DOHH2 (cell line): ENCODE results near the gene MADCAM1.
"Not testable (repeated sequence)": the region's sequence is repeated elsewhere in the genome, so short reads cannot be mapped to it uniquely, and the experiment has no call there.

Experiments used
- H3F3A ChIP-seq: fragments of 200-600 bp; sonication (generic), shearing (Covaris generic); 2 replicates; pipeline ENCODE4 v1.6.0; 2016; ENCODE audit warnings: antibody characterized with exemption, mild to moderate bottlenecking; ENCODE audit not compliant: control insufficient read depth, insufficient read depth
- H3K27ac ChIP-seq: fragments of 200-600 bp; sonication (generic); 2 replicates; pipeline ENCODE4 v1.5.1; 2014; ENCODE audit warnings: low read depth, mild to moderate bottlenecking, low read length, moderate library complexity
- H3K27me3 ChIP-seq: fragments of 200-600 bp; sonication (generic); 2 replicates; pipeline ENCODE4 v1.6.1; 2014; ENCODE audit warnings: mild to moderate bottlenecking, low read length, mixed read lengths; ENCODE audit not compliant: control insufficient read depth
- H3K36me3 ChIP-seq: fragments of 200-600 bp; sonication (generic); 2 replicates; pipeline ENCODE4 v1.6.1; 2014; ENCODE audit warnings: mild to moderate bottlenecking, low read length, moderate library complexity, mixed read lengths; ENCODE audit not compliant: control insufficient read depth
- H3K4me1 ChIP-seq: fragments of 200-600 bp; sonication (generic); 2 replicates; pipeline ENCODE4 v1.6.1; 2014; ENCODE audit warnings: mild to moderate bottlenecking, low read length, mixed read lengths; ENCODE audit not compliant: control insufficient read depth
- H3K4me2 ChIP-seq: fragments of 200-600 bp; sonication (generic); 2 replicates; pipeline ENCODE4 v1.6.0; 2014; ENCODE audit warnings: mild to moderate bottlenecking, low read length, moderate library complexity
- H3K4me3 ChIP-seq: fragments of 200-600 bp; sonication (generic); 2 replicates; pipeline ENCODE4 v1.5.1; 2014; ENCODE audit warnings: mild to moderate bottlenecking, low read length, mixed read lengths
- H3K79me2 ChIP-seq: fragments of 200-600 bp; sonication (generic); 2 replicates; pipeline ENCODE4 v1.6.1; 2014; ENCODE audit warnings: mild to moderate bottlenecking, low read length, mixed read lengths; ENCODE audit not compliant: control insufficient read depth
- H3K9me2 ChIP-seq: fragments of 200-600 bp; sonication (generic); replicated peaks from 2 replicates; pipeline ENCODE4 v1.6.1; 2014; ENCODE audit warnings: mild to moderate bottlenecking, low read length, mixed read lengths; ENCODE audit not compliant: control insufficient read depth
- H3K9me3 ChIP-seq: fragments of 200-600 bp; sonication (generic); 2 replicates; pipeline ENCODE4 v1.6.1; 2014; ENCODE audit warnings: antibody characterized with exemption, low read length, mixed read lengths; ENCODE audit not compliant: control insufficient read depth, insufficient read depth
- H4K20me1 ChIP-seq: fragments of 200-600 bp; sonication (generic); 2 replicates; pipeline ENCODE4 v1.6.0; 2014; ENCODE audit warnings: low read depth, mild to moderate bottlenecking, antibody characterized with exemption, low read length, moderate library complexity; ENCODE audit not compliant: control insufficient read depth, insufficient read depth
- CTCF ChIP-seq: fragments of 200-600 bp; sonication (generic); IDR thresholded peaks from one replicate; pipeline ENCODE4 v1.5.1; 2014; ENCODE audit warnings: antibody characterized with exemption, mild to moderate bottlenecking, low read depth, low read length; ENCODE audit not compliant: poor library complexity, severe bottlenecking
- EZH2phosphoT487 ChIP-seq: fragments of 200-600 bp; sonication (generic); IDR thresholded peaks from 2 replicates; pipeline ENCODE4 v1.6.1; 2017; ENCODE audit warnings: borderline replicate concordance, mild to moderate bottlenecking, antibody characterized with exemption, low read length, moderate library complexity, mixed read lengths

MADCAM1 gene

DNA sequence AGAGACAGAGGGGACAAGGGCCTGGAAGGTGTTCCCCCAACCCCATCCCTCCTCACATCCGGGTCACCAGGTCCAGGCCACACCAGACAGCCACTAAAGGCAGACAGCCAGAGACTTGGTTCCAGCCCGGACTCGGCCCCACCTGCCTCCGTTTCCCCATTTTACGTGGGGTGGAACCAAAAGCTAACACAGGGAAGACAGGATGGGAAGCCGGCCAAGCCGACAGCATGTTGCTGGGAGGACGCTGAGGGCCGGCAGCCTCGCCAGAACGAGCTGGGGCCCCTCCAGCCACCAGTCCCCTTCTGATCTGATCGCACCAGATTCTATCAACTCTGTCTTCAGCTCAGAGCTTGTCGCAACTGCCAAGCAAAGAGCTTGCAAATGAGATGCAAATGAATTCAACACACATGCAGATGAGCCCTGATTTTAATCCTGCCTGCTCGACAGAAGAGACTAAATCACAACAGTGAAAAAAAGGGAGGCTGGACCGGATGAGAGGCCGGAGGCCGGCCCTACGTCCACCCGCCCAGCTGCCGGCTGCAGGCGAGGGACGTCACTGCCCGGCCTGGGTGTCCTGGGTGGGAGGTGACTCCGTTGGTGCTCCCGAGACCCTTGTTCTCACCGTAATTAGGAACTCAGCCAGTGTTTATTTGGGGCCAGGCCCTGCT, 17.9 kb upstream of the MADCAM1 start:
- Histone ChIP-seq H3K27ac (no peak overlapping the region), H3K79me2 (no peaks in the 10 kb centered on the region), H3K4me3 (no peak overlapping the region), H3F3A (peaks cover 21% of the 10 kb centered on the region), H4K20me1 (no peaks in the 10 kb centered on the region), H3K9me2 (no peaks in the 10 kb centered on the region), H3K27me3 (no peaks in the 10 kb centered on the region), H3K4me1 (no peaks in the 10 kb centered on the region), H3K4me2 (no peak overlapping the region), H3K36me3 (no peaks in the 10 kb centered on the region), H3K9me3 (peaks cover 27% of the 10 kb centered on the region)
- TF ChIP-seq EZH2phosphoT487, result no peak
- TF ChIP-seq CTCF, result no peak

DNA sequence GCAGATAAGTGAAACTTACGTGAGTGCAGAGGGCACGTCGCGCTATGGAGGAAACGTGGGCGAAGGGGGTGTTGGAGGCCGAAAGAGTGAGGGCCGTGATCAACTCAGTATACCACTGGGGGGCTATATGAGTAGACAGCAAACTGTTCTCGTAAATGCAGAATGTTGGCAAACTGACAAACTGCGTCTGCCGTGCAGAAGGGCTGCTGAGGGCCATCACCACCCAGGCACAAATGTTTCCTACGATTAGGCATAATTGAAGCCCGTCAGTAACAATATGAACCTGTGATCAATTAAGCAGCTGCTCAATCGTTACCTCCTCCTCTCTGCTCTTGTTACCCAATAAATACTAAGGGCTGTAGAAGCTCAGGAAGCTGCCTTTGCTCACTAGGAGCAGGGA, 17.3 kb upstream of the MADCAM1 start:
- Histone ChIP-seq H3K27ac (no peak overlapping the region), H3K36me3 (no peaks in the 10 kb centered on the region), H3K4me1 (no peaks in the 10 kb centered on the region), H3K4me2 (no peak overlapping the region), H3K9me3 (peaks cover 30% of the 10 kb centered on the region), H3K4me3 (no peak overlapping the region), H3K9me2 (no peaks in the 10 kb centered on the region), H3K27me3 (no peaks in the 10 kb centered on the region), H4K20me1 (no peaks in the 10 kb centered on the region), H3F3A (peaks cover 21% of the 10 kb centered on the region), H3K79me2 (no peaks in the 10 kb centered on the region)
- TF ChIP-seq EZH2phosphoT487 (no peak), CTCF (no peak)

DNA sequence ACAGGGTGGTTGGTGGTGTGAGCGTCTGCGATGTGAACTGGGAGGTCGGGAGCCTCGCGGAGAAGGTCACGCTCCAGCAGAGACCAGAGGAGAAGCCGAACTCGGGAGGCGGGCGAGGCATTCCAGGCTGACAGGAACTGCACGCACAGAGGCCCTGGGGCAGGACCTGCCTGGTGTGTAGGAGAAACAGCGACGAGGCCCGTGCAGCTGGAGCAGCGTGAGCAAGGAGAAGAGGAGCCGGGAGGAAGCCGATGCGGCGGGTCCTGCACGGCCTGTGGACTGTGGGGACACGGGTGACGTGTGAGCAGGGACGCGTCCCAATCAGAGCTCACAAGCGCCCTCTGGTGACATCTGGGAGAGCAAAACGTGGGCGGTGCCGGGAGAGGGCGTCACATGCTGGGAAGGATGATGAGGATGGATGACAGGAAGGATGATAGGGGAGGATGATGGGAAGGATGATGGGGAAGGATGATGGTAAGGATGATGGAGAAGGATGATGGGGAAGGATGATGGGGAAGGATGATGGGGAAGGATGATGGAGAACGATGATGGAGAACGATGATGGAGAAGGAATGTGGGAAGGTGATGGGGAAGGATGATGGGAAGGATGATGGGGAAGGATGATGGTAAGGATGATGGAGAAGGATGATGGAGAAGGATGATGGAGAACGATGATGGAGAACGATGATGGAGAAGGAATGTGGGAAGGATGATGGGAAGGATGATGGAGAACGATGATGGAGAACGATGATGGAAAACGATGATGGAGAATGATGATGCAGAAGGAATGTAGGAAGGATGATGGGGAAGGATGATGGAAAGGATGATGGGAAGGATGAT, 16.1 kb upstream of the MADCAM1 start:
- Histone ChIP-seq H3K27me3 (no peaks in the 10 kb centered on the region), H3K9me3 (peaks cover 30% of the 10 kb centered on the region), H3F3A (peaks cover 21% of the 10 kb centered on the region), H3K79me2 (no peaks in the 10 kb centered on the region), H3K9me2 (no peaks in the 10 kb centered on the region), H3K4me1 (no peaks in the 10 kb centered on the region), H3K27ac (no peak overlapping the region), H3K4me3 (no peak overlapping the region), H3K4me2 (no peak overlapping the region), H3K36me3 (no peaks in the 10 kb centered on the region), H4K20me1 (no peaks in the 10 kb centered on the region)
- TF ChIP-seq CTCF (no peak), EZH2phosphoT487 (no peak)

- Histone ChIP-seq H3K9me3 (peaks cover 30% of the 10 kb centered on the region), H3F3A (peaks cover 21% of the 10 kb centered on the region)
- not testable (repeated sequence) for H3K79me2 ChIP-seq, H3K4me1 ChIP-seq, H4K20me1 ChIP-seq, H3K27me3 ChIP-seq, H3K27ac ChIP-seq, H3K4me2 ChIP-seq, H3K9me2 ChIP-seq, H3K36me3 ChIP-seq, H3K4me3 ChIP-seq
Measured at GRCh38 chr19:481100-481499, 15.2 kb upstream of the MADCAM1 start.
